Keratinocyte (primary cell): Measurements from ENCODE around the gene JPH2.

Experiments used
- CTCF ChIP-seq, 3 experiments: IDR thresholded peaks in 1 of 3; conservative IDR thresholded peaks in 1 of 3; optimal IDR thresholded peaks in 1 of 3; 2 replicates in 2 of 3; 3 replicates in 1 of 3; pipeline versions ENCODE3 to v1.5.1; 2011; ENCODE audit warnings: low read length in 3 of 3, mild to moderate bottlenecking in 3 of 3, moderate library complexity in 2 of 3, control low read depth in 1 of 3, inconsistent platforms in 1 of 3; ENCODE audit not compliant: insufficient read depth in 2 of 3; ENCODE audit errors: extremely low read depth in 1 of 3
- EZH2 ChIP-seq: IDR thresholded peaks from one replicate; pipeline ENCODE4 v1.6.1; 2012; ENCODE audit warnings: inconsistent platforms, mild to moderate bottlenecking, low read length, moderate library complexity

- TF ChIP-seq CTCF (optimal IDR thresholded peaks at IDR 0.05 in 1 of 3, IDR thresholded peaks at IDR 0.05 in 1 of 3, conservative IDR thresholded peaks at IDR 0.05 in 1 of 3; ENCODE audit: extremely low read depth in 1 of 3, insufficient read depth in 2 of 3, low read length in 3 of 3) (no peak), EZH2 (no peak)
Observed at GRCh38 chr20:44151621-44152416, 35.2 kb downstream of the JPH2 start.
